Measurements from ENCODE around the gene TRIM38.

The TRIM38 gene, protein sequence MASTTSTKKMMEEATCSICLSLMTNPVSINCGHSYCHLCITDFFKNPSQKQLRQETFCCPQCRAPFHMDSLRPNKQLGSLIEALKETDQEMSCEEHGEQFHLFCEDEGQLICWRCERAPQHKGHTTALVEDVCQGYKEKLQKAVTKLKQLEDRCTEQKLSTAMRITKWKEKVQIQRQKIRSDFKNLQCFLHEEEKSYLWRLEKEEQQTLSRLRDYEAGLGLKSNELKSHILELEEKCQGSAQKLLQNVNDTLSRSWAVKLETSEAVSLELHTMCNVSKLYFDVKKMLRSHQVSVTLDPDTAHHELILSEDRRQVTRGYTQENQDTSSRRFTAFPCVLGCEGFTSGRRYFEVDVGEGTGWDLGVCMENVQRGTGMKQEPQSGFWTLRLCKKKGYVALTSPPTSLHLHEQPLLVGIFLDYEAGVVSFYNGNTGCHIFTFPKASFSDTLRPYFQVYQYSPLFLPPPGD

GRCh38 chr6:25962149-25963127 is at the start of gene TRIM38:
TRIM38 (plus strand) TSS chr6:25962802; CDS start chr6:25966523, 3,721 bp downstream.
- TF ChIP-seq CTCF (conservative IDR thresholded peaks at IDR 0.05; ENCODE audit: control insufficient read depth, insufficient read depth, low read depth, low read length): no peak
- H3K4me3 ChIP-seq (ENCODE audit: control insufficient read depth, low read depth, low read length): peak within 1 kb of the TSS; percentile 86
- peak; percentile 93 for DNase-seq (ENCODE audit: low read depth)

DNA sequence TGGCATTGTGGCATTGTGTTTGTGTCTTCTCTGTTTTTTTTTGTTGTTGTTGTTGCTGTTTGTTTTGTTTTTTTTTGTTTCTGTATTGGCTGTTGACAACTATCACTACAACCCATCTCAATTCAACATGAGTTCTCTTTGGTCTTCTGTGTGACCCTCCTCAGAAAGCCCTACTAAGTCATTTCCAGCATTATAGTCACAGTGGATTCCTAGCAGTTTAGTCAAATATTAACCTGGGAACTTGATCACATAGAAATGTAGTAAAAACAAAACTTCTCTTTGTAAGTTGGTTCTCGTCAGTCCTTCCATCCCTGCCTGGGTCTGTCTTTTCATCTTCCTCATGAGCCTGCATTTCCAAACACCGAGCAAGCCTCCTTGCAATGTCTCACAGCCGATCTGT is 48.9 kb upstream of the TRIM38 start:
- no peak overlapping the region for H3K4me3 ChIP-seq (ENCODE audit: control insufficient read depth, low read depth, low read length)
- no peak for TF ChIP-seq CTCF (conservative IDR thresholded peaks at IDR 0.05; ENCODE audit: control insufficient read depth, insufficient read depth, low read depth, low read length)
- no peak for DNase-seq (ENCODE audit: low read depth)

DNA sequence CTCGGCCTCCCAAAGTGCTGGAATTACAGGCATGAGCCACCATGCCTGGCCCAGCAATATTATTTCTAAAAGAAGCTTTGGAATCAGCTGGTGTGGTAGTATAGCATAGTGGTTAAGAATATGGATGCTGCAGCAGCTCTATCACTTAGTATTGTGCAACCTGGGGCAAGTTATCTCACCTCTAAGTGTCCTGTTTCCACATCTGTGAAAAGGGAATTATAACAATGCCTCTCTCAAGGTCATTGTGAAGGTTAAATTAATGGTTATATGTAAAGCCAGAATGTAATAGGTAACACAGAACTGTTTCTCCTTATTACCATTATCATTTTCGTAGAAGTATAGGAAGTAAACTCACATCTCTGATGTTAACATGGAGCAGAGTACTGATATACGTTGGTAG is 46.3 kb upstream of the TRIM38 start:
- DNase-seq (ENCODE audit: low read depth): no peak
- no peak for TF ChIP-seq CTCF (conservative IDR thresholded peaks at IDR 0.05; ENCODE audit: control insufficient read depth, insufficient read depth, low read depth, low read length)
- no peak overlapping the region for H3K4me3 ChIP-seq (ENCODE audit: control insufficient read depth, low read depth, low read length)

GRCh38 chr6:25916789-25917490 is 45.7 kb upstream of the TRIM38 start:
- no peak for DNase-seq (ENCODE audit: low read depth)
- no peak for TF ChIP-seq CTCF (conservative IDR thresholded peaks at IDR 0.05; ENCODE audit: control insufficient read depth, insufficient read depth, low read depth, low read length)
- H3K4me3 ChIP-seq (ENCODE audit: control insufficient read depth, low read depth, low read length): no peak overlapping the region

- H3K4me3 ChIP-seq (ENCODE audit: control insufficient read depth, low read depth, low read length): no peak overlapping the region
- DNase-seq (ENCODE audit: low read depth): no peak
- no peak for TF ChIP-seq CTCF (conservative IDR thresholded peaks at IDR 0.05; ENCODE audit: control insufficient read depth, insufficient read depth, low read depth, low read length)
These were observed 44.4 kb upstream of the TRIM38 start for GRCh38 chr6:25918083-25918683.

DNA sequence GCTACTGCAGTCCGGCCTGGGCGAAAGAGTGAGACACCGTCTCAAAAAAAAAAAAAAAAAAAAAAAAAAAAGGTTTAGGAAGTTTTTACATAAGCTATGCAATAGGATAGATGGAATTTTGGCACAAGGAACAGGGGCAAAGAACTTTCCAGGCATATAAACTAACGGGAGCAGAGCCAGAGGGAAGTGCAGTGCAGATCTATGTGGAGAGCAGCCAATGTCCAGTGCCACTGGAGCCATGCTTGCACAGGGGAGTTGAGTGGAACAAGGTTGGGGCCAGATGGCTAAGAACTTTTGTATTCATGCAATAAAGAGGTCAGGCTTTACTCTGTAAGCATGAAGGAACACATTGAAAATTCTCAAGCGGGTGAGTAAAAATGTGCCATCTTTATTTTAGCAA is 42.9 kb upstream of the TRIM38 start:
- TF ChIP-seq CTCF (conservative IDR thresholded peaks at IDR 0.05; ENCODE audit: control insufficient read depth, insufficient read depth, low read depth, low read length): no peak
- H3K4me3 ChIP-seq (ENCODE audit: control insufficient read depth, low read depth, low read length): no peak overlapping the region
- DNase-seq (ENCODE audit: low read depth): no peak
